ENCODE data around the gene PLXDC2. TPM values are rescaled to one million over a fixed set of nuclear protein-coding genes. Genes with fewer than 3 reads are reported as not detected.

The PLXDC2 gene
- polyA plus RNA-seq, 2 of the 4 experiments (the other 2 are of a cell fraction), result 0.08 to 0.09 TPM

DNA sequence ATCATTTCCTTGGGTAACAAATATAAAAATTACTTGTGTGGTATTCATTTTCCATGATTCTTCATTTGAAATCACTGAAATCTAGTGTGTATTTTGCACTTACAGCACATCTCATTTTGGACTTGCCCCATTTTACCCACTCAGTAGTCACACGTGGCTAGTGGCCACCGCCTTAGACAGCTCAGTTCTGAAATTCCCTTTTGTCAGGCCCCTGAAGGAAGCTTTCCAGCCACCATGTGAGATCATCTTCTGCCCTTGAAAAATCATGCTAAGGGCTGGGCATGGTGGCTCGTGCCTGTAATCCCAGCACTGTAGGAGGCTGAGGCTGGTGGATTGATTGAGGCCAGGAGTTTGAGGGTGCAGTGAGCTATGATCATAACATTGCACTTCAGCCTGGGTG lies 79.3 kb downstream of the PLXDC2 start:
- TF ChIP-seq ZSCAN20 (CRISPR knock-in tag; IDR thresholded peaks at IDR 0.05) (no peak), SREBF2 (IDR thresholded peaks at IDR 0.05) (no peak), POLR2AphosphoS2 (conservative IDR thresholded peaks at IDR 0.05; ENCODE audit: low read length) (no peak), HOXA7 (CRISPR knock-in tag; IDR thresholded peaks at IDR 0.05) (no peak), EHMT2 (IDR thresholded peaks at IDR 0.05; ENCODE audit: low read depth) (no peak), NPAS2 (CRISPR knock-in tag; IDR thresholded peaks at IDR 0.05; ENCODE audit: borderline replicate concordance) (no peak), ESRRA (IDR thresholded peaks at IDR 0.05; ENCODE audit: borderline replicate concordance, low read length) (no peak), JUNB (IDR thresholded peaks at IDR 0.05) (no peak)
- CTCF ChIA-PET, result no interaction called here
- no peak overlapping the region for H3K4me2 ChIP-seq
- POLR2A ChIA-PET, result no interaction called here
- no peaks in the 10 kb centered on the region for H3K9me3 ChIP-seq
- no peak overlapping the region for H3K27ac ChIP-seq
- DNase-seq (ENCODE audit: low read depth in 1 of 2, low spot score in 1 of 2), result no peak
- FAIRE-seq, result no peak
- no peaks in the 10 kb centered on the region for H3K4me1 ChIP-seq
- WGBS (ENCODE audit: missing lambda C conversion rate), result 1% methylated on average over 3 of the region's 3 CpGs
- H3K4me3 ChIP-seq, result no peak overlapping the region
- no peak for ATAC-seq

DNA sequence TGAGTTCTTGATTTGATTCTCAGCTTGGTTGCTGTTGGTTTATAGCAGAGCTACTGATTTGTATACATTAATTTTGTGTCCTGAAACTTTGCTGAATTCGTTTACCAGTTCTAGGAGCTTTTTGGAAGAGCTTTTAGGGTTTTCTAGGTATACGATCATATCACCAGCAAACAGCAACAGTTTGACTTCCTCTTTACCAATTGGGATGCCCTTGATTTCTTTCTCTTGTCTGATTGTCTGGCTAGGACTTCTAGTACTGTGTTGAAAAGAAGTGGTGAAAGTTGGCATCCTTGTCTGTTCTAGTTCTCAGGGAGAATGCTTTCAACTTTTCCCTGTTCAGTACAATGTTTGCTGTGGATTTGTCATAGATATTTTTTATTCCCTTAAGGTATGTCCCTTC lies 86.2 kb downstream of the PLXDC2 start:
- no peak for ATAC-seq
- 34% methylated on average over 2 of the region's 2 CpGs for WGBS (ENCODE audit: missing lambda C conversion rate)
- H3K27ac ChIP-seq, result no peak overlapping the region
- no peak overlapping the region for H3K4me3 ChIP-seq
- no peak for TF ChIP-seq CHD4 (IDR thresholded peaks at IDR 0.05; ENCODE audit: borderline replicate concordance)
- no peak for TF ChIP-seq SMC3 (IDR thresholded peaks at IDR 0.05)
- TF ChIP-seq FOXS1 (CRISPR knock-in tag; IDR thresholded peaks at IDR 0.05), result no peak
- no peak for TF ChIP-seq NR3C1 (IDR thresholded peaks at IDR 0.05)
- no peak for TF ChIP-seq MAFK (IDR thresholded peaks at IDR 0.05; ENCODE audit: partially characterized antibody)
- no peak for TF ChIP-seq POLR2AphosphoS2 (conservative IDR thresholded peaks at IDR 0.05; ENCODE audit: low read length)
- TF ChIP-seq ZNF302 (CRISPR knock-in tag; IDR thresholded peaks at IDR 0.05), result no peak
- TF ChIP-seq JUNB (IDR thresholded peaks at IDR 0.05), result no peak
- TF ChIP-seq CHD2 (IDR thresholded peaks at IDR 0.05; ENCODE audit: low read length, partially characterized antibody), result no peak
- no peak for TF ChIP-seq HOXB5 (CRISPR knock-in tag; IDR thresholded peaks at IDR 0.05)
- TF ChIP-seq PHF8 (IDR thresholded peaks at IDR 0.05; ENCODE audit: borderline replicate concordance, low read depth), result no peak
- no peak for TF ChIP-seq FOSL2 (IDR thresholded peaks at IDR 0.05)
- TF ChIP-seq FOSL2 (CRISPR knock-in tag; IDR thresholded peaks at IDR 0.05), result no peak
- no peak for TF ChIP-seq CBX8 (IDR thresholded peaks at IDR 0.05)
- TF ChIP-seq, protein P1, sequence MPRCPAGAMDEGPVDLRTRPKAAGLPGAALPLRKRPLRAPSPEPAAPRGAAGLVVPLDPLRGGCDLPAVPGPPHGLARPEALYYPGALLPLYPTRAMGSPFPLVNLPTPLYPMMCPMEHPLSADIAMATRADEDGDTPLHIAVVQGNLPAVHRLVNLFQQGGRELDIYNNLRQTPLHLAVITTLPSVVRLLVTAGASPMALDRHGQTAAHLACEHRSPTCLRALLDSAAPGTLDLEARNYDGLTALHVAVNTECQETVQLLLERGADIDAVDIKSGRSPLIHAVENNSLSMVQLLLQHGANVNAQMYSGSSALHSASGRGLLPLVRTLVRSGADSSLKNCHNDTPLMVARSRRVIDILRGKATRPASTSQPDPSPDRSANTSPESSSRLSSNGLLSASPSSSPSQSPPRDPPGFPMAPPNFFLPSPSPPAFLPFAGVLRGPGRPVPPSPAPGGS (IDR thresholded peaks at IDR 0.05), result no peak
- no peak overlapping the region for H3K4me2 ChIP-seq
- no peaks in the 10 kb centered on the region for H3K9me3 ChIP-seq
- H3K4me1 ChIP-seq, result no peaks in the 10 kb centered on the region
- ChIA-PET CTCF (no interaction called here), POLR2A (no interaction called here)
- DNase-seq (ENCODE audit: low read depth in 1 of 2, low spot score in 1 of 2), result no peak
- no peak for FAIRE-seq

DNA sequence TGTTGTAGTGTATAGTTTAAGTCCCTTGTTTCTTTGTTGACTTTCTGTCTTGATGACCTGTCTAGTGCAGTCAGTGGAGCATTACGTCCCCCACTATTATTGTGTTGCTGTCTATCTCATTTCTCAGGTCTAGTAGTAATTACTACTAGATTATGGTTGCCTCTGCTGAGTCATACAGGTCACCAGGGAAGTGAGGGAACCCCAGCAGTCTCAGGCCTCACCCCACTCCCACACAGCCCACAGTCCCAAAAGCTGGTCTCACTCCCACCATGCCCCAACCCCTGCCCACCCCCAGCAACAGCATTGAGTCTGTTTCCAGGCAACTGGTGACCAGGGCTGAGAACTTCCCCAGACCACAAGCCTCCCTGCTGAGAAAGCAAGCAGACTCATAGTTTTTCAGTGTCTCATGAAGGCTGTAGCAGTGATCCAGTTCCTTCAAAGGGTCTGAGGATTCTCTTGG lies 88.0 kb downstream of the PLXDC2 start:
- TF ChIP-seq KDM1A (IDR thresholded peaks at IDR 0.05; ENCODE audit: low read depth) (no peak), ZFP36 (IDR thresholded peaks at IDR 0.05; ENCODE audit: borderline replicate concordance, partially characterized antibody) (no peak), RARB (CRISPR knock-in tag; IDR thresholded peaks at IDR 0.05) (no peak), NFE2L2 (conservative IDR thresholded peaks at IDR 0.05; ENCODE audit: low read length) (no peak), CHD4 (IDR thresholded peaks at IDR 0.05; ENCODE audit: borderline replicate concordance) (no peak), TFCP2L1 (CRISPR knock-in tag; IDR thresholded peaks at IDR 0.05) (no peak), POLR2AphosphoS2 (conservative IDR thresholded peaks at IDR 0.05; ENCODE audit: low read length) (no peak), SMC3 (IDR thresholded peaks at IDR 0.05) (no peak), CEBPB (IDR thresholded peaks at IDR 0.05) (no peak), FOSB (CRISPR knock-in tag; IDR thresholded peaks at IDR 0.05) (no peak), FOXS1 (CRISPR knock-in tag; IDR thresholded peaks at IDR 0.05) (no peak), HEYL (CRISPR knock-in tag; IDR thresholded peaks at IDR 0.05) (no peak)
- TF ChIP-seq, protein P2, sequence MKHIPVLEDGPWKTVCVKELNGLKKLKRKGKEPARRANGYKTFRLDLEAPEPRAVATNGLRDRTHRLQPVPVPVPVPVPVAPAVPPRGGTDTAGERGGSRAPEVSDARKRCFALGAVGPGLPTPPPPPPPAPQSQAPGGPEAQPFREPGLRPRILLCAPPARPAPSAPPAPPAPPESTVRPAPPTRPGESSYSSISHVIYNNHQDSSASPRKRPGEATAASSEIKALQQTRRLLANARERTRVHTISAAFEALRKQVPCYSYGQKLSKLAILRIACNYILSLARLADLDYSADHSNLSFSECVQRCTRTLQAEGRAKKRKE (CRISPR knock-in tag; IDR thresholded peaks at IDR 0.05; ENCODE audit: low read depth), result no peak
- Histone ChIP-seq H3K4me1 (no peaks in the 10 kb centered on the region), H3K4me2 (no peak overlapping the region), H3K27ac (no peak overlapping the region), H3K4me3 (no peak overlapping the region), H3K9me3 (no peaks in the 10 kb centered on the region)
- WGBS (ENCODE audit: missing lambda C conversion rate), result 4% methylated on average over 1 of the region's 1 CpG
- ATAC-seq, result no peak
- ChIA-PET CTCF (no interaction called here), POLR2A (no interaction called here)
- FAIRE-seq, result no peak
- no peak for DNase-seq (ENCODE audit: low read depth in 1 of 2, low spot score in 1 of 2)

Measured in A549 (cell line).